ENCODE data around the gene MNT. TPM values are rescaled to one million over a fixed set of nuclear protein-coding genes. Genes with fewer than 3 reads are reported as not detected.

MNT gene
- polyA plus RNA-seq, 3 donors, result 16.5 to 23.1 (median 22.9) TPM

DNA sequence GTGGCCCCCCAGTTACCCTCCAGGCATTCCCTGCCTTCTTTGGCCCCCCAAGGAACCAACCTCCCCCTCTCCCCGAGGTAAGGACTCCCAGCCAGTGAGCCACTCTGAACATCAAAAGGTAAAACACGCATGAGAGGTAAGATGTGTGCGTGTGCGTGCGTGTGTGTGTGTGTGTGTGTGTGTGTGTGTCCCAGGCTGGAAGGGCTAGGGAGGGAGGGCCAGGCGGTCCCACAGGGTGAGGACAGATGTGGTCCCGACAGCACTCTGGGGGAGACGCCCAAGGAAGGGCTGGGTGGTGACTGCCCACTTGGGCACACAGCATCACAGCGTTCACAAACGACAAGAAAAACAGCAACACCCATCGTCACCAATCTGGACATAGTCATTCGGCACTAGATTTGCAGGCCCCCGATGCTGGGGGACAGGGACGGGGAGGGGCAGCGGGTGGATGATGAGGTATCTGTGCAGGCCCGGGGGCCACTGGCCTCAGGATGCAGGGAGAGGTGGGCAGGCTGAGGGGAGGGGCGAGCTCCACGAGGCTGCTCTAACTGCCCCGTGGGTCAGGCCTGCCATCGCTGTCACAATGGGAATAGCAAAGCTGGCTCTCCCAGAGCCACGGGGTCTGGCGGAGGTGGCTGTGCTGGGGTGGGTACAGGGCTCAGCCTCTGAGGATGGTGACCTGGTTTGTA is 16.3 kb downstream of the MNT start:
- no peak for DNase-seq

DNA sequence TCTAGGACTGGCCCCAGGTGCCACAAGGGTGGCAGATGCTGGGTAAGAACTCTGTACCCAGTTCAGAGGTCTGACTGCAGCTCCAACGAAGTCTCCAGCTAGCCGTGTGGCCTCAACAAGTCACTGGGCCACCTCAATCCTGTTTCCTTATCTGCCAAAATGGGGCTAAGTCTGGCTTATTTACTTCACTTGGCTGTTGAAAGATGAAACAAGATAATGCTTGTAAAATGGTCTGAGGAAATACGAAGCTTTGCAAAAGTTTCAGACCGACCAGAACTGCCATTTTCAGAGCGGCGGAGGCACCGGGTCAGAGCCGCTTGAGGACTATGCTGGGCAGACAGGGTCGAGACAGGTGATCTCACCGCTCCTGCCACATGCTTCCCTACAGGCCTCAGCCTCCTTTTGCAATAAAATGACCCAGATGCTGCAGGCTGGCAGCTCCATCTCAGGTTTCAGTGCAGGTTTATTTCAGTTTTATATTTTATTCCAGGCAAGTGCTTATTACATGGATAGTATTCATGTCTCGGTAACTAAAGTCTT is 17.2 kb downstream of the MNT start:
- DNase-seq, result no peak

DNA sequence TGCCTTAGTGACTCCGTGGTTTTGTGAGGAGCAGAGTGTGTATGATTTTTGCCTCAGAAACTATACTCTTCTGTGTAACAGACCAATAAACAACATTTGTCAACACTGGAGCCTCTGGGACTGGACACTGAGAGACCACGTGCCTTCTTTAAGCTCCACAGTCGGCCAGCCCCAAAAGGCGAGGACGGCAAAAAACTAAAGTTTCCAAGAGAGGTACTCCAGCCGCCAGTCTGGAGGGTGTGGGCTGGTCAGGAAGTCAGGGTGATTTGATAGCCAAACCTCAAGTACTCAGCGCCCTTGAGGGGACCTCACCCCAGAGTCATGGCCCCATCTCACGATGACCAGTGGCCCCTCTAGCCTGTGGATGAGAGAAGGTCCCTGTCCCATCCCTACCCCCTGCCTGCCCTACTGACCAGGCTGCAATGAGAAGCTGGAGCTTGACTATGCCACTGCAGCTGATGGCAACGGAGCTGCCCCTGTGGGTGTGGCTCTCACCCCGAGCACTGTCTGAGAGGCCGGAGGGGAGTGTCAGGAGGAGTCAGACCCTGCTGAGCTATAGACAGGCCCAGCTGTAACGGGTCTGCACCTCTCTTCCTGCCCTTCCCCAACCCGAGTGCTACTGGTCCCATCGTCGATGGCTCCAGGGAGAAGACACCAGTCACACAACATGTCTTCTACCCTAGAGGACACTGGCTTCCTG is 19.8 kb downstream of the MNT start:
- DNase-seq, result no peak

DNA sequence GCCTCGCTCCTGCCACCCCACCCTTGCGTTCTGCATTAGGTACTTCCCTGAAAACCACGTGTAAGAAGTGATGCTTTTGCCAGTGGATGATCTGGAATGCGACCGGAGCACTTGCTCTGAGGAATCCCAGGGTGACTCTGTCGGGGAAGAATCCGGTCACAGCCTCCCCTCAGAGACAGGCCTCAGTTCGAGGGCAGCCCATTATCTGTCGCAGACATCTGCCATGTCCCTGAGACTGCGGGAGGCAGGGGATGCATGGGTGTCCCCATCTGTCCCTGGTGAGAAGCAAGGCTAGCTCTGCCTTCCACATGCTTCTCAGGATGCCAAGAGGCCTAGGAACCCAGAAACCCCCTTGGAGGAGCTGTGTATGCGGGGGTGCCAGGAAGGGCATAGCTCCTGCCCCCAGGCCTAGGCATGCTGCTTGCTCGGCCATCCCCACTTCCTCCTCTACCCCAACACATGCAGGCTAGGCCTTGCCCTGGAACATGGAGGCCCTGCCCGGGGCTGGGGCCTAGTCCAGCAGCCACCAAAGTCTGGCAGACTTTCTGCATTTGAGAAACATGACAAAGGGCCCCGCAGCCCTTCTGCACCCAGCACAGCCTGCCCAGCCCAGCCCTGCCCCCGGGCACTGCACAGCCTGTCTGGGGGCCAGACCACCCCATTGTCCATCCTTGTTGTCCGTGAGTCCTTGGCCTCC is 20.5 kb downstream of the MNT start:
- DNase-seq, result no peak

DNA sequence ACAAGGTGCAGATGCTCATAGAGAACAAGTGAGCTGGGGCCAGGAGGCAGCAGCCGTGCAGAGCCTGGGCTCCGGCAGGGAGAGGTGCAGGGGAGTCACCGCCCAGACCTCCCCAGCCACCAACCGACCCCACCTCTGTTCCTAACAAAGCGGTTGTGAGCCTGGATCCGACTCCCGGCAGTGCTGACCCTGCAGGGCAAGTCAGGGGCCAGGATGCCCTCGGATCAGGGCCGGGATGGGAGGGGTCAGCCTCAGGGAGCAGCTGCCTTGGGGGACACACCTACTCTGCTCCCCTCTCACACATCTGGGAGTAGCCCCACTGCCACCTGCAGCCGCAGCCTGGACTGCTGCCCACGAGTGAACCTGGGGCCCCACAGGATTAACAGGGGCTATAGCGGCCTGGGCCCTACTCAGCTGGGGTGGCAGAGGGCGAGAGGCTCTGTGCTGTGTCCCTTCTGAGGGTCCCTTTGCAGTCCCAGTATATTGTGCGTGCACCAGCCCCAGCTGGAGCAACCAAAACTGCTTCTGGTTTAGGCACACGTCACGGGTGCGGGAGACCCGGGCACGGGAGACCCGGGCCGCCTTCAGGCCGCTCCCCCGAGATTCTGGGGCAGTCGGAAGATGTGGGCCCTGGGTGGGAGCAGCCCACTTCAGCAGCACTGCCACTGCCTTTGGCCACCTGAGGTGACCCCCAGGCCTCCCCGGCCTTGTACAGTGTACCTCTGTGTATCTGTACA is 21.2 kb downstream of the MNT start:
- DNase-seq, result no peak

- DNase-seq, result no peak
These were observed 22.0 kb downstream of the MNT start for GRCh38 chr17:2378905-2379304.

DNA sequence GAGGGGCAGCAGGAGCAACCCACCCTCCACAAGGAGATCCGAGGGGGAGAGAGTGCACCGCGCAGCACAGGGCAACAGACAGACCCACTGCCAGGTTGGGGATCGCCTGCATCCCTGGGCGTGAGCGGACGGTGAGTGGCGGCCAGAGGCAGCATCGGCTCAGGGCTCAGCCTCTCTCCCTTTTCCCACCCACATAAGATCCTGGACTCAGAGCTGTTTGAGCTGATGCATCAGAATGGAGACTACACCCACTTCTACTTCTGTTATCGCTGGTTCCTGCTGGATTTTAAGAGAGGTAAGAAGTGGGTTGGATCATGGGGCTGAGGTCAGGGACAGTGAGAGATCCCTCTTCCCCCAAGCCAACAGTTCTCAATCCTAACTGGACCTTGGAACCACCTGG is 23.2 kb downstream of the MNT start:
- no peak for DNase-seq

- DNase-seq, result no peak
These were observed 24.8 kb downstream of the MNT start for GRCh38 chr17:2376107-2376506.

GRCh38 chr17:2375406-2375805 is 25.5 kb downstream of the MNT start:
- DNase-seq, result no peak

GRCh38 chr17:2374549-2375285 is 26.1 kb downstream of the MNT start:
- DNase-seq, result no peak

DNA sequence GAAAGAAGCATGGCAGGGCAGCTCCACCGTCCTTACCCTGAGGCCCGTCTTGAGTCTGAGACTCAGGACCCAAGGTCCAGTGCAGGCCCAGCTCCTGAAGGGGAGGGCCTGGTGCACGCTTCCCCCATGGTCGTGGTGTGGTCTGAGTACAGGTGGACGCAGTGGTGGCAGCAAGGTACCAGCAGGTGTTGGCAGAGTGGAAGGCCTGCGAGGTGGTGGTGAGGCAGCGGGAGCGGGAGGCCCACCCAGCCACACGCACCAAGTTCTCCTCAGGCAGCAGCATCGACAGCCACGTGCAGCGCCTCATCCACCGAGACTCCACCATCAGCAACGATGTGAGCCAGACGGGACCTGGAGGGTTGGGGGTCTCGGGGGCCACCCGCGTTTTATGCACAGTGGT is 27.7 kb downstream of the MNT start:
- DNase-seq, result no peak

DNA sequence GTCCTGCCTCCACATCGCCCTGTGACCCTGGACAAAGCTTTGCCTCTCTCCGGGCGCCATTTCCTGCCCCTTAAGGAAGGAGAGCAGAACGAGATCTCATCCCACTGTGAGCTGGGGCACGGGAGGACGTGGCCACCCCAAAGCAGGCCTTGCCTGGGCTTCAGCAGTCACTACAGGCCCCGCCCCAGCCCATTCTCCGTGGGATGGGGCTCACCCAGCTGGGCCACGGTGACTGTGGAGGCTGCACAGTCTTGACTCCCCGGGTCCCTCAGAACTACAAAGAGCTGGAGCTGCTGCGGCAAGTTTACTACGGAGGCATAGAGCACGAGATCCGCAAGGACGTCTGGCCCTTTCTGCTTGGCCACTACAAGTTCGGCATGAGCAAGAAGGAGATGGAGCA is 28.2 kb downstream of the MNT start:
- no peak for DNase-seq

DNA sequence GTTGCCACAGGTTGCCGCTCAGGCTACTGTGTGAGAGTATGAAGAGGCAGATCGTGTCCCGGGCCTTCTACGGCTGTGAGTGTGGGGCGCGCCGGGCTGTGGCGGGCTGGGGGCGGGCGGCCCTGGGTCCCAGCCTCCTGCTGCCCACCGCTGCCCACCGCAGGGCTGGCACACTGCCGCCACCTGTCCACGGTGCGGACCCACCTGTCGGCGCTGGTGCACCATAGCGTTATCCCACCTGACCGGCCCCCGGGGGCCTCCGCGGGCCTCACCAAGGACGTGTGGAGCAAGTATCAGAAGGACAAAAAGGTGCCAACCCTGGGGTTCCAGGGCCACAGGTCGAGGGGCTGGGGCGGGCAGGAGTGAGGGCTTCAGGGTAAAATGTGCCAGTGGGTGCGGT is 28.7 kb downstream of the MNT start:
- DNase-seq, result no peak

DNA sequence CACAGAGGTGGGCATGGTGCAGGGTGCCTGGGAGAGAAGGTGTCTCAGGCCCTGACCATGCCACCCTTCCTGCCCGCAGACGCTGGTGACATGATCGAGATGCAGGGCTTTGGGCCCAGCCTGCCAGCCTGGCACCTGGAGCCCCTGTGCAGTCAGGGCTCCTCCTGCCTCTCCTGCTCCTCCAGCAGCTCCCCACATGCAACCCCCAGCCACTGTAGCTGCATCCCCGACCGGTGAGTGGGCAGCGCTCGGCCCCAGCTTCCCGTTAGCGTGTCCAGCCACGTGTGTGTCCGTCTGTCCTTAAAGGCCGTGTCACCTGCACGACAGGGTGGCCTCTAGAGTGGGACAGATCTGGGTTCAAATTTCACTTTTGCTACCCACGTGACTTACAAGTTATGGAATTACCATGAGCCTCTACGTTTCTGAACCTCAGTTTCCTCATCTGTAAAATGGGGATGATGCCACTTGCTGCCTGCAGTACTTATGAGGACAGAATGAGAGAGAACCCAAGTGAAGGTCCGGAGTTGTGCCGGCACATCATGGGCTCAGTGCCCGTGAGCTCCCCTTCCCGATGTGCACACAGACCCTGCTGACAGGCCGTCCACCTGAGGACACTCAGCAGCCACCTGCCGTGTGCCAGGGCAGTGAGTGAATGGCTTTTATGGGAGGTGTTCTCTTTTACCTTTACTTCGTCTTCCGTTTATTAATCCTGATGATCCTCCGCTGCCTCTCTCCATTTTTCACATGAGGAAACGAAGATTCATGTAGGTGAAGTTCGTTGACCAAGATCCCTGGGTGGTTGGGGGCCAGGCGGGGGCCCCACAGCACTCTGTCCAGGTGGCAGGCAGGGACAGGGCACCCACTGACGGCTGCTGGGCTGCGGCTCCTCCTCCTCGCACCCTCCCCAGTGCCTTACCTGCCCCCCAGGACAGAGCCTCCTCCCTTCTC is 29.4 kb downstream of the MNT start:
- DNase-seq, result no peak

- no peak for DNase-seq
These were observed 30.7 kb downstream of the MNT start for GRCh38 chr17:2370211-2370589.

DNA sequence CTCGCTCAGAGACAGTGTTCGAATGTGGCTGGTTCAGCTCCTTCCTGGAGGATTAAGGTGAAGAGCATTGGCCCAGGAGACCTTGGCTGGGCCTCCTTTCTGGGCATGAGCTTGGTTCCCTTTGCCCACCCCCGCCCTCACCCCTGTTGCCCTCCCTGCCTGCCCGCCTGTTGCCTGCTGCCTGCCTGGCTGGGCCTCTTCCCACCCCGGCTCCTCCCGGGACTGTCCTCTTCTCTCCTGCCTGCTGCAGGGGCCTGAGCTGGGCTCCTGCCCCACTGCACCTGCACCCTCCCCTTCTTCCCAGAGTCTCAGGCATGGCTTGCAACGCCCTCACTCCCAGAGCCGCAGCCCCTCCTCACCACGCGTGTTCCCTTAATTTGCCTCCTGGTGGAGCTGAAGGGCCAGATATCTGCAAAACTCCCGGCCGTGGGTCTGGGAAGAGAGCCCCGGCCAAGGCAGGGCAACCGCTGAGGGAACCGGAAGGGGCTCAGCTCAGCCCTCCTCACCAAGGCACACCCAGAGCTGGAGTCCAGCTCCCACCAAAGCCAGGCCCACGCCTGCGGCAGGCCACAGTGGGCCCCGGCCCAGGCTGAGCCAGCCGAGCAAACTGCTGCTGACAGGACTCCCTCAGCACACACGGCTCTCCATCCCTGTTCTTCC is 31.2 kb downstream of the MNT start:
- no peak for DNase-seq

DNA sequence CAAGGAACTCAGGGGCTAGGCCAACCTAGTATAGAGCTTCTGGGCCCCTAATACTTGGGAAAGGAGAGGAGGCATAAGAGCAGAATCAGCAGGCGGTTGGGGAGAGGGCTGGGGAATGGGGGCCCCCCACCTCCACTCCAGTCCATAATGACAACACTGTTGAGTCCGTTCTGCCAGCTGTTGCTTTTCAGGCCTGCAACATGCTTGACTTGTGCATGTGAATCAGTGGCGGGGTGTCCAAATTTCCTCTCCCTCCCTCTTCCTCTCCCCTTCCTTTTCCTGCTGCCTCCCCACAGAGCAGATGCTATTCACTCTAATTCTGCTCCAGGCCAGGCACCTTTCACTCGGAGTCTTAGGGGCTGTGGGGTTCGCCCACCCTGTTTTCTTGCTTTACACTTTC is 31.8 kb downstream of the MNT start:
- DNase-seq, result no peak

- DNase-seq, result no peak
These were observed 32.5 kb downstream of the MNT start for GRCh38 chr17:2368359-2368758.

DNA sequence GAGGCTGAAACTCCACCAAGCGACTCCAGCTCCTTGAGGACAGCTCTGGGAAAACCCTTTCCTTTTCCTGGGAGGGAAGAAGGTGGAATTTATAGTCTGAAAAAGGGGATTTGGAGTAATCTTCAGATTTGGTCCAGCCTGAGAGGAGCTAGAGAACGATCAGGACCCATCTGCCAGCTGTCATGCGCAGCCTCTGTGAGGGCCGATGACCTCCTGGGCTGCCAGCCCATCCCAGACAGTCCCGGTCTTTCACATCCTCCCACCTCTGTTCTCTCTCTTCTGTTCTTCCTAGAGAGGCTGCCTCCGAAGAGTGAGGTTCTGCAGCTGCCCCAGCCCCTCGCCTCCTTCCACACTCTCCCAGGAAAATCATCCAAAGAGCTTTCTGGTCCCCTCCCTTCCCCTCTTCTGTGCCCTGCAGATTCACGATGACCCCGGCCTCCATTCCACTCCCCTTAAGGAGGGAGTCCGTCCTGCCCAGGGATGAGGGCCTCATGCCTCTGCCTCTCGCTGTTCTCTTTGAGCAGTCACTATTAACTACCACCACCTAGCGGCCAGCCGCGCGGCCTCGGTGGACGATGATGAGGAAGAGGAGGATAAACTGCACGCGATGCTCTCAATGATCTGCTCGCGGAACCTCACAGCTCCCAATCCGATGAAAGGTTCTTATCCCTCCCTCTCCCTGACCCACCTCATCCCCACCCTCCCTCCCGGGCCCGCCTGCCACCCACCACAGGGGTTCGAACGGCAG is 33.9 kb downstream of the MNT start:
- DNase-seq, result no peak

Measured in renal pelvis (tissue), 4 donors.